Fibroblast of gingiva (primary cell): ENCODE measurements around the gene PLD6.
A peak's percentile ranks its signal among the peaks of the same experiment; 100 is the strongest.
"Not testable (repeated sequence)": the region's sequence is repeated elsewhere in the genome, so short reads cannot be mapped to it uniquely, and the experiment has no call there.

ENCODE experiments used
- DNase-seq: peaks from one replicate; pipeline ENCODE4 v3.0.0-alpha.2; 2011; ENCODE audit warnings: low read depth

PLD6 gene

GRCh38 chr17:17200831-17201230 is 5.3 kb downstream of the PLD6 start:
- DNase-seq: peak; percentile 29

GRCh38 chr17:17200311-17200710 is 5.8 kb downstream of the PLD6 start:
- no peak for DNase-seq

GRCh38 chr17:17198281-17198680 is 7.9 kb downstream of the PLD6 start:
- DNase-seq: no peak

GRCh38 chr17:17196776-17197175 is 9.4 kb downstream of the PLD6 start:
- DNase-seq: no peak

- not testable (repeated sequence) for DNase-seq
These were observed 10.7 kb downstream of the PLD6 start for GRCh38 chr17:17195466-17195865.

- DNase-seq: no peak
These were observed 14.2 kb downstream of the PLD6 start for GRCh38 chr17:17191961-17192381.

- DNase-seq: peak; percentile 41
These were observed 14.8 kb downstream of the PLD6 start for GRCh38 chr17:17191346-17191792.

GRCh38 chr17:17190188-17190587 is 15.9 kb downstream of the PLD6 start:
- no peak for DNase-seq

- no peak for DNase-seq
These were observed 16.6 kb downstream of the PLD6 start for GRCh38 chr17:17189559-17189958.

GRCh38 chr17:17188586-17188985 is 17.5 kb downstream of the PLD6 start:
- no peak for DNase-seq

GRCh38 chr17:17186551-17187505 is 19.3 kb downstream of the PLD6 start:
- no peak for DNase-seq

GRCh38 chr17:17186051-17186450 is 20.1 kb downstream of the PLD6 start:
- no peak for DNase-seq

- not testable (repeated sequence) for DNase-seq
These were observed 21.0 kb downstream of the PLD6 start for GRCh38 chr17:17184985-17185757.

GRCh38 chr17:17183744-17184143 is 22.4 kb downstream of the PLD6 start:
- no peak for DNase-seq

GRCh38 chr17:17182598-17183136 is 23.5 kb downstream of the PLD6 start:
- no peak for DNase-seq

- no peak for DNase-seq
These were observed 24.2 kb downstream of the PLD6 start for GRCh38 chr17:17181666-17182597.

GRCh38 chr17:17180741-17181525 is 25.2 kb downstream of the PLD6 start:
- DNase-seq: no peak

- DNase-seq: no peak
These were observed 26.0 kb downstream of the PLD6 start for GRCh38 chr17:17180141-17180603.

GRCh38 chr17:17179371-17179827 is 26.7 kb downstream of the PLD6 start:
- DNase-seq: no peak

GRCh38 chr17:17177176-17177575 is 29.0 kb downstream of the PLD6 start:
- no peak for DNase-seq
